ENCODE data around the gene PTPRQ.
"Not testable (repeated sequence)": the region's sequence is repeated elsewhere in the genome, so short reads cannot be mapped to it uniquely, and the experiment has no call there.

The PTPRQ gene

GRCh38 chr12:80472911-80473500 lies 29.0 kb downstream of the PTPRQ start:
- no peak for DNase-seq (ENCODE audit: low read depth in 2 of 2)

- not testable (repeated sequence) for DNase-seq (ENCODE audit: low read depth in 2 of 2)
These were observed 33.6 kb downstream of the PTPRQ start for GRCh38 chr12:80477521-80478145.

GRCh38 chr12:80484746-80485145 lies 40.7 kb downstream of the PTPRQ start:
- DNase-seq (ENCODE audit: low read depth in 2 of 2) = no peak

- no peak for DNase-seq (ENCODE audit: low read depth in 2 of 2)
These were observed 41.4 kb downstream of the PTPRQ start for GRCh38 chr12:80485222-80485987.

GRCh38 chr12:80490329-80490728 lies 46.3 kb downstream of the PTPRQ start:
- no peak for DNase-seq (ENCODE audit: low read depth in 2 of 2)

- no peak for DNase-seq (ENCODE audit: low read depth in 2 of 2)
These were observed 47.1 kb downstream of the PTPRQ start for GRCh38 chr12:80491166-80491565.

GRCh38 chr12:80493466-80493865 lies 49.4 kb downstream of the PTPRQ start:
- DNase-seq (ENCODE audit: low read depth in 2 of 2) = no peak

GRCh38 chr12:80494836-80495235 lies 50.8 kb downstream of the PTPRQ start:
- DNase-seq (ENCODE audit: low read depth in 2 of 2) = no peak

- no peak for DNase-seq (ENCODE audit: low read depth in 2 of 2)
These were observed 54.2 kb downstream of the PTPRQ start for GRCh38 chr12:80498059-80498728.

GRCh38 chr12:80504389-80505163 lies 60.5 kb downstream of the PTPRQ start:
- no peak for DNase-seq (ENCODE audit: low read depth in 2 of 2)

GRCh38 chr12:80509781-80510556 lies 65.9 kb downstream of the PTPRQ start:
- DNase-seq (ENCODE audit: low read depth in 2 of 2) = no peak

- DNase-seq (ENCODE audit: low read depth in 2 of 2) = no peak
These were observed 68.7 kb downstream of the PTPRQ start for GRCh38 chr12:80512781-80513180.

- no peak for DNase-seq (ENCODE audit: low read depth in 2 of 2)
These were observed 69.2 kb downstream of the PTPRQ start for GRCh38 chr12:80513211-80513610.

GRCh38 chr12:80517655-80518054 lies 73.6 kb downstream of the PTPRQ start:
- DNase-seq (ENCODE audit: low read depth in 2 of 2) = no peak

- DNase-seq (ENCODE audit: low read depth in 2 of 2) = no peak
These were observed 87.6 kb downstream of the PTPRQ start for GRCh38 chr12:80531646-80532045.

GRCh38 chr12:80539029-80539428 lies 95.0 kb downstream of the PTPRQ start:
- no peak for DNase-seq (ENCODE audit: low read depth in 2 of 2)

GRCh38 chr12:80549298-80549697 lies 105.3 kb downstream of the PTPRQ start:
- no peak for DNase-seq (ENCODE audit: low read depth in 2 of 2)

- DNase-seq (ENCODE audit: low read depth in 2 of 2) = no peak
These were observed 107.9 kb downstream of the PTPRQ start for GRCh38 chr12:80551897-80552296.

GRCh38 chr12:80553316-80553715 lies 109.3 kb downstream of the PTPRQ start:
- DNase-seq (ENCODE audit: low read depth in 2 of 2) = no peak

GRCh38 chr12:80556566-80556965 lies 112.5 kb downstream of the PTPRQ start:
- no peak for DNase-seq (ENCODE audit: low read depth in 2 of 2)

GRCh38 chr12:80559766-80560165 lies 115.7 kb downstream of the PTPRQ start:
- DNase-seq (ENCODE audit: low read depth in 2 of 2) = no peak
